GM13976 (cell line): ENCODE measurements around the gene SMO.
A peak's percentile ranks its signal among the peaks of the same experiment; 100 is the strongest.
"Not testable (repeated sequence)": the region's sequence is repeated elsewhere in the genome, so short reads cannot be mapped to it uniquely, and the experiment has no call there.

ENCODE experiments used
- DNase-seq: peaks from one replicate; pipeline ENCODE4 v3.0.0; 2012; ENCODE audit warnings: low spot score
- CTCF ChIP-seq: IDR thresholded peaks from 2 replicates; pipeline ENCODE4 v1.5.1; 2012; ENCODE audit warnings: borderline replicate concordance, mild to moderate bottlenecking; ENCODE audit not compliant: insufficient read depth; ENCODE audit errors: extremely low read depth, missing control alignments, control extremely low read depth
- in situ Hi-C: fragments of 300-500 bp; cut with MboI; formaldehyde crosslinking; loops from one replicate; pipeline ENCODE4 v1.12.0; 2022; ENCODE audit warnings: low sequenced_read_pairs, mixed read lengths, inconsistent platforms; ENCODE audit not compliant: unreplicated experiment

Gene SMO

GRCh38 chr7:129218514-129219062 lies 30.2 kb downstream of the SMO start:
- peak; percentile 83 for DNase-seq
- peak; percentile 86 for TF ChIP-seq CTCF
- in situ Hi-C loops, result loop anchor here (10.0 kb wide), 2 partner anchors 76 to 314 kb away; no protein-coding TSS in a partner anchor

- not testable (repeated sequence) for DNase-seq
- in situ Hi-C loops, result loop anchor here (10.0 kb wide), 2 partner anchors 76 to 314 kb away; no protein-coding TSS in a partner anchor
Measured at GRCh38 chr7:129219166-129219565, 30.7 kb downstream of the SMO start.

- in situ Hi-C loops, result no loop called here
- no peak for DNase-seq
- TF ChIP-seq CTCF, result no peak
Measured at GRCh38 chr7:129222064-129222463, 33.6 kb downstream of the SMO start.

GRCh38 chr7:129224251-129225205 lies 36.1 kb downstream of the SMO start, which contains the start of gene AHCYL2:
TSS of gene AHCYL2 (plus strand) at chr7:129225030.
- in situ Hi-C loops, result no loop called here

GRCh38 chr7:129225206-129225930 lies 36.9 kb downstream of the SMO start:
- TF ChIP-seq CTCF, result no peak
- in situ Hi-C loops, result no loop called here
- peak; percentile 55 for DNase-seq

More at GRCh38 chr7:129224251-129225205, 36.1 kb downstream of the SMO start, which contains the start of gene AHCYL2:
- no peak for TF ChIP-seq CTCF
- peak; percentile 95 for DNase-seq

GRCh38 chr7:129225931-129226572 lies 37.6 kb downstream of the SMO start:
- no peak for TF ChIP-seq CTCF
- DNase-seq, result no peak
- in situ Hi-C loops, result no loop called here
